GM13976 (cell line): ENCODE results near the gene ABHD10.

Experiments used
- DNase-seq: peaks from one replicate; pipeline ENCODE4 v3.0.0; 2012; ENCODE audit warnings: low spot score
- CTCF ChIP-seq: IDR thresholded peaks from 2 replicates; pipeline ENCODE4 v1.5.1; 2012; ENCODE audit warnings: borderline replicate concordance, mild to moderate bottlenecking; ENCODE audit not compliant: insufficient read depth; ENCODE audit errors: extremely low read depth, missing control alignments, control extremely low read depth
- in situ Hi-C: fragments of 300-500 bp; cut with MboI; formaldehyde crosslinking; loops from one replicate; pipeline ENCODE4 v1.12.0; 2022; ENCODE audit warnings: low sequenced_read_pairs, mixed read lengths, inconsistent platforms; ENCODE audit not compliant: unreplicated experiment

ABHD10 gene

GRCh38 chr3:112017091-112017490, 38.3 kb downstream of the ABHD10 start:
- DNase-seq, result no peak
- in situ Hi-C loops, result no loop called here
- TF ChIP-seq CTCF, result no peak

GRCh38 chr3:112018712-112019111, 39.9 kb downstream of the ABHD10 start:
- no peak for DNase-seq
- no peak for TF ChIP-seq CTCF
- in situ Hi-C loops, result no loop called here

- in situ Hi-C loops, result no loop called here
- DNase-seq, result no peak
- no peak for TF ChIP-seq CTCF
Observed at GRCh38 chr3:112019716-112020115, 40.9 kb downstream of the ABHD10 start.

GRCh38 chr3:112020674-112021085, 41.9 kb downstream of the ABHD10 start:
- TF ChIP-seq CTCF, result no peak
- DNase-seq, result no peak
- in situ Hi-C loops, result no loop called here

DNA sequence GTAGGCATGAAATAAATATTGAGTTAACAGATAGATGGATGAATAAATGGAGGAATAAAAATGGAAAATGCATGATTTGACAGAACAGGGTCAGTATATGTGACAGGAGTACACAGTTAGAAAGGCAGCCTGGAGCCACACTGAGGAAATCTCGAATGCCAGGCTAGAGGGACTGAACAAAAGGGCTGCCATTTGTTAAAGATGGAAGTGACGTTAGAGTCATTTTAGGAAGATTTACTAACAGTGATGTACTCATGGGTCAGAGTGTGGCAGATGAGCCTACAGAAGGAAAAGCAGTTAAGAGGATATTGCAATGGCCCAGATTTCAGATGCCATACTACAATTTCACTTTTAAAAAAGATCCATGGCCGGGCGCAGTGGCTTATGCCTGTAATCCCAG, 48.3 kb downstream of the ABHD10 start:
- in situ Hi-C loops, result no loop called here
- no peak for TF ChIP-seq CTCF
- no peak for DNase-seq

- DNase-seq, result no peak
- in situ Hi-C loops, result no loop called here
- no peak for TF ChIP-seq CTCF
Observed at GRCh38 chr3:112027826-112028225, 49.0 kb downstream of the ABHD10 start.

DNA sequence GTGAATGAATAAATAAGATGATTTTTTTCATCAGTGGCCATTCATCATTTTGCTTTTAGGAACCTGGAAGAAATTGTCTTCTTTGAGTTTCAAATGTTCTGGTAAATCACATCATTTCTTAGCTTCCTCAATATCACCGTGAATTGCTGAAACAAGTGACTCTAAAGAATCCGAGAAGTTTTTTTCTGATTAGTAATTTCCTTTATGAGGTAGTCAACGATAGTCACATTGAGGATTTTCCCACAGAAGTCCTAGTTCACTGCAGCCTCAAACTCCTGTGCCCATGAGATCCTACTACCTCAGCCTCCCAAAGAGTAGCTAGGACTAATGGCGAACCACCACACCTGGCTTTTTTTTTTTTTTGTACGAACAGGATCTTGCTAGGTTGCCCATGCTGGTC, 52.1 kb downstream of the ABHD10 start:
- no peak for DNase-seq
- no peak for TF ChIP-seq CTCF
- in situ Hi-C loops, result no loop called here
